Measurements from ENCODE around the gene KCNAB1.
A peak's percentile ranks its signal among the peaks of the same experiment; 100 is the strongest.
"Not testable (repeated sequence)": the region's sequence is repeated elsewhere in the genome, so short reads cannot be mapped to it uniquely, and the experiment has no call there.

Gene KCNAB1

DNA sequence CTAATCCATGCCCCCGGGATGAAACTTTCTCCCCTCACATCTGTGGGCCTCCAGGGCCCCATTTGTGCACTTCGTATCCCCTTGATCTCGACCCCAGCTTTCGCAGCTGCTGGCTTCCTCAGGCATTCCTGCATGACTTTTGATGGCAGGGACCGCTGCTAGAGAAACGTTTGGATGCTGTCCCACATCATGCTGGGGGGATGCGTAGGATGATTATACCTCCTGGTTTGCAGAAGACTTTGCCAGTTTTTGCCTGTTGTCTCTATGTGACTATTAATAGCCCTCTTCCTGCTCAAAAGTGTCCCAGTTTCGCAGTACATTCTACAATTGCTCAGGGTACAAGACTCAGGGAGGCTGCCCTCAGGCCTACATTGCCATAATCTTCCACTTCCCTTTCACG lies 10.4 kb upstream of the KCNAB1 start:
- Mint-ChIP-seq H3K27ac (no peak overlapping the region), H3K4me1 (no peaks in the 10 kb centered on the region)

DNA sequence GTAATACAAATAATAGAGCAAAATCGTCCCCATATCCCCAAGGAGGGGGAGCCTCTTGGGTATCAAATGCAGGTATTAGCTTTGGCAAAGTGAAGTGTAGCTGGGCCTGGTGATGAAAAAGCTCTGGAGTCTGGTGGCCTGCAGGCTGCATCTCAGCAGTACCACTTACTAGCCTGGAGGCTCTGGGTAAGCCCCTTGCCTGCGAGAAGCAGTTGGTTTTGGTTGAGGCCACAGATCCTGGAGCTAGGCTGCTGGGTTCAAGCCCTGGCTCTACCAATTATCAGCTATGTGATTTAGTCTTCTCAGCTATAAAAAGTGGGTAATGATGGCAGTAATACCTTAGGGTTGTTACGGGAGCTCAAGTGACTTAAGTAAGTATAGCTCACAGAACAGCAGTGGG lies 6.1 kb downstream of the KCNAB1 start:
- H3K27ac Mint-ChIP-seq, result no peak overlapping the region
- no peaks in the 10 kb centered on the region for H3K9me3 Mint-ChIP-seq
- peaks cover 5% of the 10 kb centered on the region for H3K27me3 Mint-ChIP-seq
- DNase-seq, result no peak
- no peak for ATAC-seq
- no peaks in the 10 kb centered on the region for H3K4me1 Mint-ChIP-seq
- H3K36me3 Mint-ChIP-seq (ENCODE audit: low read depth), result no peaks in the 10 kb centered on the region
- no peak overlapping the region for H3K4me3 Mint-ChIP-seq

More for the DNA sequence above, 10.4 kb upstream of the KCNAB1 start:
- ATAC-seq (no peak), DNase-seq (no peak)
- Mint-ChIP-seq H3K4me3 (no peak overlapping the region), H3K36me3 (ENCODE audit: low read depth) (no peaks in the 10 kb centered on the region), H3K9me3 (no peaks in the 10 kb centered on the region), H3K27me3 (no peaks in the 10 kb centered on the region)

DNA sequence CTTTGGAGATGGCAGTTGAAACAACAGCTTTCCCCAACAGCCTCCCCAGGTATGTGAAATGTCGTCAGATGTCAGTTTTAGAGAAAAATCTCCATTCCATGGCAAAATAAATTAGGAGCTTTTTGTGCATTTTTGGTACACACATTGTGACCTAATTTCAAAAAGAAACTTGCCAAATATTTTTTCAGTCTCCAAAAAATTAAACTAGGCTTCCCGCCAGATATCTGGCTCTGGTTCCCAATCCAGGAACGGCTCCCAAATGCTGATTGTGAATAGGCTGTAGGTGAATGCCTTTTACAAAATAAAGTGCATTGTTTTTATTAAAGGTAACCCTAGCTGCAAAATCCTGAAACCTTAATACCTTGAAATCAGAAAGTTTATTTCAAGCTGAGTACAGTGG lies 10.9 kb downstream of the KCNAB1 start:
- Mint-ChIP-seq H3K27me3 (peaks cover 15% of the 10 kb centered on the region), H3K27ac (no peak overlapping the region)

DNA sequence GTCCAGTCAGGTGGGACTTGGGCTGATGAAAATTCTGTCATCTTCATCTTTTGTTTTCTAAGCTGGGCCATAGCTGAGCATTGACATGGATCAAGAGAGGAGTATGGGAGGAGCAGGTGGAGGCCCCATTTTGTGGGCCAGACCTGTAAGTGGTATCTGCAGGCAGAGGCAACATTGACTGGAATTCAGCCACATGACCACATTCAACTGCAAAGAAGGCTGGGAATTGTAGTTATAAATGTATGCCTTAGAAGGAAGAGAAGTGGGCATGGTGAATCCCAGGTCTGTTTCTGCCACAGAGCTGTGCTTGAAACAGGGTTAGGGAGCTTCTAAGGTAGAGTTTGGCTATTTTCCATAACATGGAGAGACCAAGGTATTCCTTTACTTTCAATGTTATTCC lies 11.4 kb downstream of the KCNAB1 start:
- no peak for DNase-seq
- no peak overlapping the region for H3K4me3 Mint-ChIP-seq
- H3K27me3 Mint-ChIP-seq, result peaks cover 15% of the 10 kb centered on the region
- no peaks in the 10 kb centered on the region for H3K9me3 Mint-ChIP-seq
- peaks cover 6% of the 10 kb centered on the region for H3K4me1 Mint-ChIP-seq
- no peak for ATAC-seq
- H3K27ac Mint-ChIP-seq, result no peak overlapping the region
- H3K36me3 Mint-ChIP-seq (ENCODE audit: low read depth), result no peaks in the 10 kb centered on the region

More for the DNA sequence above, 10.9 kb downstream of the KCNAB1 start:
- Mint-ChIP-seq H3K4me1 (peaks cover under 1% of the 10 kb centered on the region), H3K4me3 (no peak overlapping the region), H3K36me3 (ENCODE audit: low read depth) (no peaks in the 10 kb centered on the region), H3K9me3 (no peaks in the 10 kb centered on the region)
- ATAC-seq (no peak), DNase-seq (no peak)

DNA sequence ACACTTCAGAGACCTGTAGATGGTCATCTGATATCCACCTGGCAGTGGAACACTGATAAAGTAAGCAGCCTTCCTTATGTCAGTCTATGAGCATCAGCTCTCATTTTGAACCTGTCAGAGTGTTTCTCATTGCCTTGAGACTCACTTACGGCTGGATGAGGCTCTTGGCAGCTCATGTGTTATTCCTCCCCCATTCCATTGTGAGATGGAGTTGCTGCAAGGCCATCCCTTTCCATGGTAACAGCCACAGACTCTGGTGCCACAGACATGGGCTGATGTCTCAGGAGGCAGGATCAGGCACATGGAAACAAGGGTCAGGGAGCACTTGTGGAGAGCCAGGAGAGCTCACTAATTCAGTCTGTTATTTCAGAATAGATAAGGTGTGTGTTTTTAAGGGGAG lies 11.9 kb downstream of the KCNAB1 start:
- Mint-ChIP-seq H3K27me3 (peaks cover 13% of the 10 kb centered on the region), H3K4me1 (peaks cover 6% of the 10 kb centered on the region), H3K9me3 (no peaks in the 10 kb centered on the region), H3K4me3 (no peak overlapping the region), H3K27ac (no peak overlapping the region), H3K36me3 (ENCODE audit: low read depth) (no peaks in the 10 kb centered on the region)
- DNase-seq, result no peak
- ATAC-seq, result no peak

- no peak for DNase-seq
- H3K27ac Mint-ChIP-seq, result no peak overlapping the region
- peaks cover 18% of the 10 kb centered on the region for H3K27me3 Mint-ChIP-seq
- H3K4me1 Mint-ChIP-seq, result peaks cover 9% of the 10 kb centered on the region
- H3K9me3 Mint-ChIP-seq, result no peaks in the 10 kb centered on the region
- no peaks in the 10 kb centered on the region for H3K36me3 Mint-ChIP-seq (ENCODE audit: low read depth)
- no peak for ATAC-seq
- no peak overlapping the region for H3K4me3 Mint-ChIP-seq
Observed at GRCh38 chr3:156133076-156133475, 12.7 kb downstream of the KCNAB1 start.

- no peak overlapping the region for H3K4me3 Mint-ChIP-seq
- ATAC-seq, result peak; percentile 97
- H3K27me3 Mint-ChIP-seq, result peaks cover 32% of the 10 kb centered on the region
- peaks cover 9% of the 10 kb centered on the region for H3K4me1 Mint-ChIP-seq
- no peak for DNase-seq
- H3K36me3 Mint-ChIP-seq (ENCODE audit: low read depth), result no peaks in the 10 kb centered on the region
- no peak overlapping the region for H3K27ac Mint-ChIP-seq
- H3K9me3 Mint-ChIP-seq, result no peaks in the 10 kb centered on the region
Observed at GRCh38 chr3:156135921-156136638, 15.7 kb downstream of the KCNAB1 start.

- not testable (repeated sequence) for DNase-seq; H3K4me3 Mint-ChIP-seq; H3K36me3 Mint-ChIP-seq (ENCODE audit: low read depth); H3K9me3 Mint-ChIP-seq; H3K27ac Mint-ChIP-seq; H3K4me1 Mint-ChIP-seq; ATAC-seq
- peaks cover 34% of the 10 kb centered on the region for H3K27me3 Mint-ChIP-seq
Observed at GRCh38 chr3:156137397-156137796, 17.0 kb downstream of the KCNAB1 start.

- Mint-ChIP-seq H3K4me1 (peaks cover 9% of the 10 kb centered on the region), H3K27me3 (peaks cover 38% of the 10 kb centered on the region), H3K4me3 (no peak overlapping the region), H3K27ac (no peak overlapping the region), H3K9me3 (no peaks in the 10 kb centered on the region), H3K36me3 (ENCODE audit: low read depth) (no peaks in the 10 kb centered on the region)
- no peak for DNase-seq
- no peak for ATAC-seq
Observed at GRCh38 chr3:156140001-156140595, 19.7 kb downstream of the KCNAB1 start.

DNA sequence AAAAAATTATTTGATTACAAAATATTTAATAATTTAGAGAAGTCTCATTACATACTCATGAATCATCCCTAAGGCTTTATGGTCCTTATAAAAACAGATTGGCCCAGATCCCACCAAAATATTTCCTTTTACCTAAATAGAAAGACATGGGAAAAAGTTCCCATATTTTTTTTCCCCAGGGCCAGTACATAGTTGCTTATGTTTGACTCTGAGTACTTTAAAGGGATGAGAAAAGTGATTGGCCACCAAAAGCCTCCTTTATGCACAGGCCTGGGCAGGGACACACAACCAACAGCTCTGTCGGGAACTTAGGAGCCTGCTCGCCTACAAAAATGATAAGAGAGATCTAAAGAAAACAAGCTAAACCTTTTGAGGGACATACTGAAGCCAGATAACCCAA lies 22.3 kb downstream of the KCNAB1 start:
- ATAC-seq (no peak), DNase-seq (no peak)
- no peaks in the 10 kb centered on the region for H3K36me3 Mint-ChIP-seq (ENCODE audit: low read depth)
- no peak overlapping the region for H3K27ac Mint-ChIP-seq
- H3K4me1 Mint-ChIP-seq, result peaks cover 3% of the 10 kb centered on the region
- H3K9me3 Mint-ChIP-seq, result no peaks in the 10 kb centered on the region
- H3K4me3 Mint-ChIP-seq, result no peak overlapping the region
- peaks cover 39% of the 10 kb centered on the region for H3K27me3 Mint-ChIP-seq

DNA sequence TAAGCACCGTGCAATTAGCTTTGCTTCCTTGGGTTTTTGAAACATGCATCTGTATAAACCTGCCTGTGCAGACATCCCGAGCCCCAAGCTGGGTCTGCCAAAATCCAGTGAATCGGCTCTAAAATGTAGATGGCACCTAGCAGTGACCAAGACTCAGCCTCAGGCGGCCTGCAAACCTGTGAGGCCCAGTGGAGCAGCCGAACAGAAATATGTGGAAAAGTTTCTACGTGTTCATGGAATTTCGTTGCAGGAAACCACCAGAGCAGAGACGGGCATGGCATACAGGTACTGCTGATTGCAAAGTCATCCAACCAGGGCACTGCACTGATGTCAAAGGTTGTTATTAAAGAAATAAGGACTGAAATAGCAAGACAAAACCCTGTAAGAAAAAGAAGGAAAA lies 22.8 kb downstream of the KCNAB1 start:
- no peak overlapping the region for H3K27ac Mint-ChIP-seq
- no peaks in the 10 kb centered on the region for H3K36me3 Mint-ChIP-seq (ENCODE audit: low read depth)
- no peaks in the 10 kb centered on the region for H3K9me3 Mint-ChIP-seq
- ATAC-seq (no peak), DNase-seq (no peak)
- peaks cover 35% of the 10 kb centered on the region for H3K27me3 Mint-ChIP-seq
- no peaks in the 10 kb centered on the region for H3K4me1 Mint-ChIP-seq
- no peak overlapping the region for H3K4me3 Mint-ChIP-seq

- no peak for DNase-seq
- Mint-ChIP-seq H3K4me3 (no peak overlapping the region), H3K27me3 (peaks cover 28% of the 10 kb centered on the region), H3K27ac (no peak overlapping the region), H3K36me3 (ENCODE audit: low read depth) (no peaks in the 10 kb centered on the region), H3K4me1 (peaks cover under 1% of the 10 kb centered on the region), H3K9me3 (no peaks in the 10 kb centered on the region)
- ATAC-seq, result no peak
Observed at GRCh38 chr3:156144060-156144459, 23.7 kb downstream of the KCNAB1 start.

DNA sequence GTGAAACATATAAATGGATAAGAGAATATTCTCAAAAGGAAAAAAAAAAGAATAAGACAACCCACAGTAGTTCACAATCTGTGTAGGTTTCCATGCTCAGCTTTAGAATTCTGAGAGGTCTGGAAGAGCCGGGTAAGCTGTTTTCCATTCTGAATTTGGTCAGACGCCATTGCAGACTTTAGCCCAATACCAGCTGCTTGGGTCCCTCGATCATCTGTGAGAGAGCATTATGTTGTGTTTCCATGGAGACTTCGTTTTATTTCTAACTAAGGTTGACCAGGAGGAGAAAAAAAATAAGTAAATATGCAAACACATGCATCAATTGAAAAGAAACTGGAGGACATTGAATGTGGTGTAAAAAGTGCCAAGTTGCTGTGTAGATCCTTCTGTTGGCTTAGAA lies 25.5 kb downstream of the KCNAB1 start:
- no peaks in the 10 kb centered on the region for H3K36me3 Mint-ChIP-seq (ENCODE audit: low read depth)
- peaks cover 4% of the 10 kb centered on the region for H3K4me1 Mint-ChIP-seq
- H3K27ac Mint-ChIP-seq, result no peak overlapping the region
- peaks cover 22% of the 10 kb centered on the region for H3K27me3 Mint-ChIP-seq
- no peaks in the 10 kb centered on the region for H3K9me3 Mint-ChIP-seq
- ATAC-seq (no peak), DNase-seq (no peak)
- no peak overlapping the region for H3K4me3 Mint-ChIP-seq

- H3K4me1 Mint-ChIP-seq, result peaks cover 4% of the 10 kb centered on the region
- no peak overlapping the region for H3K27ac Mint-ChIP-seq
- DNase-seq (no peak), ATAC-seq (no peak)
- H3K27me3 Mint-ChIP-seq, result peaks cover 12% of the 10 kb centered on the region
- no peak overlapping the region for H3K4me3 Mint-ChIP-seq
- no peaks in the 10 kb centered on the region for H3K36me3 Mint-ChIP-seq (ENCODE audit: low read depth)
- H3K9me3 Mint-ChIP-seq, result no peaks in the 10 kb centered on the region
Observed at GRCh38 chr3:156148345-156148945, 28.1 kb downstream of the KCNAB1 start.

GRCh38 chr3:156148946-156149381 lies 28.6 kb downstream of the KCNAB1 start:
- peaks cover 4% of the 10 kb centered on the region for H3K4me1 Mint-ChIP-seq
- H3K9me3 Mint-ChIP-seq, result no peaks in the 10 kb centered on the region
- no peaks in the 10 kb centered on the region for H3K36me3 Mint-ChIP-seq (ENCODE audit: low read depth)
- ATAC-seq (no peak), DNase-seq (no peak)
- no peak overlapping the region for H3K27ac Mint-ChIP-seq
- no peak overlapping the region for H3K4me3 Mint-ChIP-seq
- peaks cover 12% of the 10 kb centered on the region for H3K27me3 Mint-ChIP-seq

Data from activated naive CD8-positive, alpha-beta T cell treated with anti-CD3 and anti-CD28 coated beads, Interleukin-2, amount 50 U/mL, for 24 hours (primary cell).